ENCODE measurements around the gene RAC3. TPM values are rescaled to one million over a fixed set of nuclear protein-coding genes. Genes with fewer than 3 reads are reported as not detected.

Gene RAC3
- total RNA-seq, 4 donors from 2014 or later, result 1.8 to 2.5 (median 2.2) TPM

GRCh38 chr17:82003411-82004381, 27.8 kb upstream of the RAC3 start:
- H3K4me3 ChIP-seq, result peak overlapping the region in 2 of 4 donors; percentile 7 to 20
- H3K27ac ChIP-seq (replicated peaks in 1 of 4), result peak overlapping the region; percentile 28 to 59 (median 53)
- peaks cover 0 to 8% (median 2%) of the 10 kb centered on the region in 4 donors for H3K36me3 ChIP-seq
- TF ChIP-seq POLR2AphosphoS5 (IDR thresholded peaks at IDR 0.05), result peak; percentile 41 to 57
- no peak for TF ChIP-seq EP300 (IDR thresholded peaks at IDR 0.05)
- H3K27me3 ChIP-seq, result no peaks in the 10 kb centered on the region
- H3K9me3 ChIP-seq, result no peaks in the 10 kb centered on the region
- intact Hi-C loops (cut with DNase I), result no loop called here
- H3K4me1 ChIP-seq, result peaks cover 22 to 43% (median 38%) of the 10 kb centered on the region in 4 donors
- no peak for DNase-seq (ENCODE audit: extremely low spot score)
- WGBS, result 60% methylated on average over 35 of the region's 53 CpGs

- Histone ChIP-seq H3K27me3 (no peaks in the 10 kb centered on the region), H3K4me1 (peaks cover 28 to 43% (median 38%) of the 10 kb centered on the region in 4 donors), H3K36me3 (peaks cover 0 to 14% (median 8%) of the 10 kb centered on the region in 4 donors), H3K27ac (replicated peaks in 1 of 4) (peak overlapping the region in 3 of 4 donors; percentile 49 to 59 (median 57)), H3K4me3 (no peak overlapping the region), H3K9me3 (no peaks in the 10 kb centered on the region)
- TF ChIP-seq CTCF (IDR thresholded peaks at IDR 0.05) (no peak), EP300 (IDR thresholded peaks at IDR 0.05) (no peak), POLR2AphosphoS5 (IDR thresholded peaks at IDR 0.05) (no peak), POLR2A (IDR thresholded peaks at IDR 0.05; ENCODE audit: low read depth) (no peak)
- no peak for DNase-seq (ENCODE audit: extremely low spot score)
- intact Hi-C loops (cut with DNase I), result no loop called here
- WGBS, result 85% methylated on average over 24 of the region's 41 CpGs
These were observed 26.7 kb upstream of the RAC3 start for GRCh38 chr17:82004517-82005455.

GRCh38 chr17:82005701-82006348, 25.7 kb upstream of the RAC3 start:
- H3K4me1 ChIP-seq, result peaks cover 28 to 43% (median 38%) of the 10 kb centered on the region in 4 donors
- H3K4me3 ChIP-seq, result no peak overlapping the region
- H3K27ac ChIP-seq (replicated peaks in 1 of 4), result no peak overlapping the region
- no peaks in the 10 kb centered on the region for H3K27me3 ChIP-seq
- no peak for TF ChIP-seq EP300 (IDR thresholded peaks at IDR 0.05)
- TF ChIP-seq CTCF (IDR thresholded peaks at IDR 0.05), result no peak
- TF ChIP-seq POLR2A (IDR thresholded peaks at IDR 0.05; ENCODE audit: low read depth), result no peak
- TF ChIP-seq POLR2AphosphoS5 (IDR thresholded peaks at IDR 0.05), result no peak
- intact Hi-C loops (cut with DNase I), result no loop called here
- 84% methylated on average over 29 of the region's 30 CpGs for WGBS
- no peaks in the 10 kb centered on the region for H3K9me3 ChIP-seq
- peaks cover 0 to 21% (median 11%) of the 10 kb centered on the region in 4 donors for H3K36me3 ChIP-seq
- no peak for DNase-seq (ENCODE audit: extremely low spot score)

- no peak overlapping the region for H3K27ac ChIP-seq (replicated peaks in 1 of 4)
- peaks cover 0 to 26% (median 15%) of the 10 kb centered on the region in 4 donors for H3K36me3 ChIP-seq
- 51% methylated on average over 13 of the region's 24 CpGs for WGBS
- H3K9me3 ChIP-seq, result no peaks in the 10 kb centered on the region
- H3K4me1 ChIP-seq, result peaks cover 28 to 43% (median 38%) of the 10 kb centered on the region in 4 donors
- no peak for DNase-seq (ENCODE audit: extremely low spot score)
- no peaks in the 10 kb centered on the region for H3K27me3 ChIP-seq
- H3K4me3 ChIP-seq, result no peak overlapping the region
- no peak for TF ChIP-seq POLR2AphosphoS5 (IDR thresholded peaks at IDR 0.05)
- TF ChIP-seq CTCF (IDR thresholded peaks at IDR 0.05), result no peak
- TF ChIP-seq POLR2A (IDR thresholded peaks at IDR 0.05; ENCODE audit: low read depth), result no peak
- no peak for TF ChIP-seq EP300 (IDR thresholded peaks at IDR 0.05)
- intact Hi-C loops (cut with DNase I), result no loop called here
These were observed 24.8 kb upstream of the RAC3 start for GRCh38 chr17:82006468-82007227.

Data from esophagus muscularis mucosa (tissue), 4 donors.